Endothelial cell of umbilical vein (primary cell): Measurements from ENCODE around the gene DUOX2. TPM values are rescaled to one million over a fixed set of nuclear protein-coding genes. Genes with fewer than 3 reads are reported as not detected.

Experiments used
- BruUV-seq: library from RNA; stranded (reverse); fragments of 400-500 nt; replicated peaks from 2 replicates; lab custom pipeline; 2021; lab: Mats Ljungman, UMichigan
- CTCF ChIA-PET: fragments of 300-600, 350-600 bp; sonication (Branson Sonifier 250); formaldehyde crosslinking; loops from one replicate; lab custom pipeline; 2021; ENCODE audit warnings: antibody characterized with exemption, inconsistent platforms; lab: Charles Lee
- POLR2A ChIA-PET: fragments of 300-600, 350-600 bp; sonication (Branson Sonifier 250); formaldehyde crosslinking; loops from one replicate; lab custom pipeline; 2021; ENCODE audit warnings: antibody characterized with exemption, inconsistent platforms; lab: Charles Lee
- DNase-seq: peaks from one replicate; pipeline ENCODE4 v3.0.0-alpha.2; 2011; ENCODE audit warnings: low read depth, low spot score
- FAIRE-seq: peaks from 2 replicates; lab custom pipeline; 2011; peaks lifted over from hg19 to GRCh38; lab: Jason Lieb, UNC
- H2AFZ ChIP-seq: 2 replicates; pipeline ENCODE4 v1.6.0; 2012; ENCODE audit warnings: low read depth, low read length, control low read depth, inconsistent platforms
- H3K27ac ChIP-seq: 2 replicates; pipeline ENCODE4 v1.5.1; 2011; ENCODE audit warnings: low read depth, mild to moderate bottlenecking, control low read depth, low read length, moderate library complexity; ENCODE audit not compliant: insufficient read depth
- H3K27me3 ChIP-seq, 2 experiments: 2 replicates each; pipeline versions ENCODE4 v1.6.0 to v1.6.1; 2011; ENCODE audit warnings: low read length in 2 of 2, mixed read lengths in 1 of 2; ENCODE audit not compliant: control insufficient read depth in 2 of 2, insufficient read depth in 2 of 2
- H3K36me3 ChIP-seq, 2 experiments: 2 replicates in 1 of 2; 3 replicates in 1 of 2; pipeline ENCODE4 v1.5.1; 2011; ENCODE audit warnings: low read length in 2 of 2, mild to moderate bottlenecking in 1 of 2, moderate library complexity in 1 of 2; ENCODE audit not compliant: control insufficient read depth in 2 of 2, insufficient read depth in 2 of 2; ENCODE audit errors: extremely low read depth in 1 of 2
- H3K4me1 ChIP-seq: 3 replicates; pipeline ENCODE4 v1.5.1; 2011; ENCODE audit warnings: mild to moderate bottlenecking, low read length; ENCODE audit not compliant: control insufficient read depth, insufficient read depth; ENCODE audit errors: extremely low read depth
- H3K4me2 ChIP-seq: 2 replicates; pipeline ENCODE4 v1.6.1; 2011; ENCODE audit warnings: low read length, control low read depth, mixed read lengths; ENCODE audit not compliant: insufficient read depth
- H3K4me3 ChIP-seq, 3 experiments: fragments of 200-600 bp in 1 of 3; sonication (generic), shearing (Covaris generic) in 1 of 3; replicated peaks in 1 of 3; 2 replicates each; pipeline ENCODE4 v1.5.1; 2011 to 2016; ENCODE audit warnings: control low read depth in 3 of 3, low read length in 3 of 3, mild to moderate bottlenecking in 2 of 3, inconsistent platforms in 1 of 3, low read depth in 1 of 3, moderate library complexity in 1 of 3; ENCODE audit not compliant: insufficient read depth in 1 of 3
- H3K79me2 ChIP-seq: 2 replicates; pipeline ENCODE4 v1.6.0; 2012; ENCODE audit warnings: low read length, inconsistent platforms; ENCODE audit not compliant: control insufficient read depth, insufficient read depth
- H3K9ac ChIP-seq: replicated peaks from 2 replicates; pipeline ENCODE3; 2011; ENCODE audit warnings: low read length, control low read depth; ENCODE audit not compliant: insufficient read depth; ENCODE audit errors: extremely low read depth
- H3K9me1 ChIP-seq: replicated peaks from 3 replicates; pipeline ENCODE4 v1.6.0; 2011; ENCODE audit warnings: mild to moderate bottlenecking, low read length; ENCODE audit not compliant: control insufficient read depth, insufficient read depth; ENCODE audit errors: extremely low read depth
- H3K9me3 ChIP-seq: replicated peaks from 2 replicates; pipeline ENCODE4 v1.5.1; 2012; ENCODE audit warnings: low read length, inconsistent platforms; ENCODE audit not compliant: control insufficient read depth, insufficient read depth
- H4K20me1 ChIP-seq: replicated peaks from 2 replicates; pipeline ENCODE3; 2011; ENCODE audit warnings: mild to moderate bottlenecking, low read length; ENCODE audit not compliant: control insufficient read depth, insufficient read depth; ENCODE audit errors: extremely low read depth
- CTCF ChIP-seq, 2 donors: IDR thresholded peaks; 1 replicate in 1 of 2; 2 replicates in 1 of 2; pipeline ENCODE4 v1.5.1; 2011; ENCODE audit warnings: low read length in 2 of 2, mild to moderate bottlenecking in 2 of 2, moderate library complexity in 2 of 2, control low read depth in 1 of 2, inconsistent platforms in 1 of 2, low read depth in 1 of 2; ENCODE audit not compliant: insufficient read depth in 1 of 2; ENCODE audit errors: extremely low read depth in 1 of 2
- EZH2 ChIP-seq: IDR thresholded peaks from 2 replicates; pipeline ENCODE4 v1.6.1; 2012; ENCODE audit warnings: borderline replicate concordance, low read depth, mild to moderate bottlenecking, moderate library complexity, low read length, inconsistent platforms; ENCODE audit not compliant: severe bottlenecking
- FOS ChIP-seq: IDR thresholded peaks from 2 replicates; pipeline ENCODE4 v1.6.1; 2011; ENCODE audit warnings: mild to moderate bottlenecking, low read length, moderate library complexity, borderline replicate concordance; ENCODE audit not compliant: insufficient read depth
- GATA2 ChIP-seq: IDR thresholded peaks from 2 replicates; pipeline ENCODE4 v1.7.0; 2011; ENCODE audit warnings: low read depth, mild to moderate bottlenecking, moderate library complexity, mixed read lengths, low read length; ENCODE audit not compliant: insufficient read length, insufficient read depth
- JUN ChIP-seq: IDR thresholded peaks from 2 replicates; pipeline ENCODE4 v1.6.1; 2011; ENCODE audit warnings: borderline replicate concordance, low read depth; ENCODE audit not compliant: insufficient read length, insufficient read depth
- MAX ChIP-seq: IDR thresholded peaks from 2 replicates; pipeline ENCODE4 v1.6.1; 2011; ENCODE audit not compliant: insufficient read depth, insufficient read length
- MYC ChIP-seq: IDR thresholded peaks from one replicate; pipeline ENCODE4 v1.6.1; 2011; ENCODE audit warnings: mild to moderate bottlenecking, low read depth, low read length
- POLR2A ChIP-seq: IDR thresholded peaks from 2 replicates; pipeline ENCODE4 v1.6.1; 2012; ENCODE audit warnings: low read depth, mild to moderate bottlenecking, control low read depth, low read length
- POLR2AphosphoS5 ChIP-seq: IDR thresholded peaks from 2 replicates; pipeline ENCODE4 v1.6.1; 2012; ENCODE audit warnings: low read depth, mild to moderate bottlenecking, control low read depth, low read length, moderate library complexity; ENCODE audit not compliant: insufficient read depth
- dilution Hi-C: fragments of 300-500 bp; cut with MboI; formaldehyde crosslinking; loops from one replicate; pipeline ENCODE4 v1.15.0; 2019; ENCODE audit warnings: low sequenced_read_pairs; ENCODE audit not compliant: extremely low pct_ligation_motif_present
- intact Hi-C: fragments of 100-400 bp; cut with micrococcal nuclease; formaldehyde crosslinking; loops from one replicate; pipeline ENCODE4 v1.10.0; 2022
- polyA plus RNA-seq, 4 experiments: library from polyadenylated mRNA; depleted of rRNA in 3 of 4; stranded (reverse) in 3 of 4; unstranded in 1 of 4; fragments of >200 nt; gene quantifications; 2 replicates each; pipeline versions ENCODE4 v1.2.1 to v1.2.3, GENCODE V29; 2011 to 2012; ENCODE audit warnings: missing spikeins in 1 of 4
- total RNA-seq: library from RNA; stranded (reverse); gene quantifications from 2 replicates; pipeline ENCODE4 v1.2.3, GENCODE V29; 2021

DUOX2 gene
- total and polyA plus RNA-seq, 2 donors (not counting 3 experiments of a cell fraction or from before 2014, with no cell fraction given) = 0.01 TPM; not detected in 1

- FAIRE-seq (no peak), DNase-seq (no peak)
- no peak overlapping the region for H3K27ac ChIP-seq
- ChIA-PET CTCF (interaction anchor here (0.8 to 2.4 kb wide), 20 partner anchors 8 to 455 kb away, joined by 3 to 45 read pairs (median 6); partner anchors contain the start of genes DUOX1, DUOXA1 and SPG11), POLR2A (no interaction called here)
- no peaks in the 10 kb centered on the region for H3K79me2 ChIP-seq
- peaks cover 39 to 47% of the 10 kb centered on the region in 2 experiments for H3K27me3 ChIP-seq
- intact Hi-C loops = loop anchor here (2.0 to 5.0 kb wide), 4 partner anchors 80 to 267 kb away; no protein-coding TSS in a partner anchor
- no TSS peak for BruUV-seq
- H3K9ac ChIP-seq = no peak overlapping the region
- peaks cover 10% of the 10 kb centered on the region for H3K4me1 ChIP-seq
- no peak overlapping the region for H3K4me3 ChIP-seq
- H3K4me2 ChIP-seq = no peak overlapping the region
- no peak overlapping the region for H2AFZ ChIP-seq
- no peaks in the 10 kb centered on the region for H3K9me1 ChIP-seq
- no peaks in the 10 kb centered on the region for H4K20me1 ChIP-seq
- H3K9me3 ChIP-seq = no peaks in the 10 kb centered on the region
- H3K36me3 ChIP-seq = no peaks in the 10 kb centered on the region
- TF ChIP-seq CTCF (IDR thresholded peaks at IDR 0.05; ENCODE audit: extremely low read depth in 1 of 2, insufficient read depth in 1 of 2, low read depth in 1 of 2, low read length in 2 of 2) (no peak), EZH2 (no peak), POLR2AphosphoS5 (no peak), MAX (no peak), GATA2 (no peak), JUN (no peak), POLR2A (no peak), FOS (no peak), MYC (no peak)
- dilution Hi-C loops = no loop called here
Observed at GRCh38 chr15:45118996-45119395, 5.0 kb upstream of the DUOX2 start.
